Hepatic stellate cell (primary cell): ENCODE data around the gene PDCL3.

Experiments
- DNase-seq: peaks from one replicate; pipeline ENCODE4 v3.0.0; 2011; ENCODE audit warnings: low spot score

The PDCL3 gene

DNA sequence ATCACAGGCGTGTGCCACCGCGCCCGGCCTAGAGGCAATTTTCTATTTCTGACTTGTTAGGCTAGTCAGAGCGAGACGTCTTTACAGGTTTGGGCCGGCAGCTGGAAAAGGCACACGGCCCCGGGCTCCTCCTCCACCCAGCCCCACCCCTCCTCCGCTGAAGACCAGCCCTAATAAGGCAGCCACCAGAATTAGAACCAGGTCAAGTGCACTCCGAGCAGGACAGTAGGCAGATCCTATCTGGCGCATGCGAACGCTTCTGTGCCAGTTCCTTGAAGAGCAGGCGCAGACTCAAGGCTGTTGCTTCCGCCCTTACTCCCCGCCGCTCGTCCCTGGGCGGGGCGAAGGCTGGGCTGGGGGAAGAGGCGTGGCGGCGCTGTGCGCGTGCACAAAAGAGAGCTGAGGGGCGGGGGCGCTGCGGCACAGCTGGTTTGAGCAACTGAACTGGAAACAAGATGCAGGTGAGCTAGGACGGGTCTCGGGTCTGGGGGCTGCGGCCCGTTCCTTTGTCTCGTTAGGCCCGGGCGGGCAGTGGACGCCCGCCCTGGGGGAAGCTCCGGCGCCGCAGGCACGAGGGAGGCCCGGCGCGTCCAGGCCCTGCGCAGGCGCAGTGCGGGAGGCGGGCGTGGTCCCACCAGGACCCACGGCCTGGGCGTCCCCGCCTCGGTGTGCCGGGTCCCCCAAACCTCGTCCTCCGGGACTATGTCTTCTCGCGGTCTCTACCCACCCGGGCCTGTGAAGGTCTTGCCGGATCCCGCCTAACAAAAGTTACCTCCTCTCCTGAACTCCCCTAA lies at the start of gene PDCL3:
Gene PDCL3, plus strand, starts transcription at position 381 of the 794 bp plus-strand sequence. Its CDS starts 75 bp downstream, at position 456.
- peak; percentile 96 for DNase-seq

DNA sequence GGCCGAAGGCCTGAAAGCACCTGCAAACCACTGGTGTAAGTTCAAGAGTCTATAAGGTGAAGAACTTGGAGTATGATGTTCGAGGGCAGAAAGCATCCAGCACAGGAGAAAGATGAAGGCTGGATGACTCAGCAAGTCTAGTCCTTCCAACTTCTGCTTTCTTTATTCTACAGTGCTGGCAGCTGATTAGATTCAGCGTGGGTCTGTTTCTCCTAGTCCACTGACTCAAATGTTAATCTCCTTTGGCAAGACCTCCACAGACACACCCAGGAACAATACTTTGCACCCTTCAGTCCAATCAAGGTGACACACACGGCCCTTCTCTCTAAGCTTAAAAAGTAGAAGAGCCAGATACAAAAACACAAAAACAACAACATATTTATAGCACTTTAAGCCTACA lies 49.1 kb upstream of the PDCL3 start:
- DNase-seq, result no peak

DNA sequence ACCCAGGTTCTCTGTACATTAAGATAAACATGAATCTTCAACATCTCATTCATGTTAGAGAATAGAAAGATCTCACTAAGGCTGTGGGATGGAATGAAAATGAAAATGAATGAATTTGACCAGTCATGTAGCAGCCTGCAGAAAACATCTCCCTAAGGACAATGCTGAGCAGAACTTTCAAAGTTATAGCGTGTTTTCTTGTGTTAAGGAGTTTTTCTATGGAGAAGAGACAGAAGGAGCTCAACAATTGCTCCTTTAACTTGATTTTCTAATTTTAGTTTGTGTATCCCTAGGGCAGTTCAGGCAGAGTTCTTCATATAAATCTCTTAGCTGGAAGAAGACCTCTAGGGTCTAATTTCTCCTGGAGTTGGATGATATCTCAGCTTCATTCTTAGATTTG lies 45.2 kb upstream of the PDCL3 start:
- DNase-seq, result no peak

DNA sequence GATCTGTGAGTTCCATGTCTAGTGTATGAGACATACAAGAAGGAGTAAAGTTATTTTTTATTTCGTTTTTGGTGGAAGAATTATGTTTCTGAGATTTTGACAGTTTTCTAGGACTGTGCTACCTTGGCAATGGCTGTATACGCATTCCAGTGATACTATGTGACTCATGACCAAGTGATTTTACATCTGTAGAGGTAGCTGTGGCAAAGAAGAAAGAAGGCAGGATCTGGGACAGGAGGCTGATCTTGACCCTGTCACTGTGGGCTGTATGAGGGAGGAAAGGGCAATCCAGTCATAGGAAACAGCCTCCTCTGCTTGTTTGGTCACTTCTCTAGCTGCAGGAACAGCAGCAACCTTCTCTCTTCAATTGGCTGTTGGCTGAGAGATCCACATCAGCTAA lies 44.0 kb upstream of the PDCL3 start:
- DNase-seq, result no peak

DNA sequence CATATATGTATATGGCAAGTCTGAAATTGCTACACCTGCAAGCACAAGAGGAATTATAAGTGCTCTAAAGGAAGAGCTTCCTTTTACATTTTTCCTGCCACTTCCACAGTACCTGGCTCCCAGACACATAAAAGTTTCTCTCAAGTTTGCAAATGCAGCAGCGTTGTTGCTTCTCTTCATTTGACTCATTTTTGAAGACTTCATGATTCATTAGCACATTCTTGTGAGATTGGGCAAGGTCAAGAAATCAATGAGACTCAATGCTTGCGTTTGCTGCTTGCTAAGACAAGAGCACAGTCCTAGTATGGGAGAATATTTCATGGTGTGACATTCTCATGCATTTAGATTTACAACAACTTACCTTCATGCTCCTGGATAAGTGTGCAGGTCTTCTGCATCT lies 42.6 kb upstream of the PDCL3 start:
- no peak for DNase-seq

DNA sequence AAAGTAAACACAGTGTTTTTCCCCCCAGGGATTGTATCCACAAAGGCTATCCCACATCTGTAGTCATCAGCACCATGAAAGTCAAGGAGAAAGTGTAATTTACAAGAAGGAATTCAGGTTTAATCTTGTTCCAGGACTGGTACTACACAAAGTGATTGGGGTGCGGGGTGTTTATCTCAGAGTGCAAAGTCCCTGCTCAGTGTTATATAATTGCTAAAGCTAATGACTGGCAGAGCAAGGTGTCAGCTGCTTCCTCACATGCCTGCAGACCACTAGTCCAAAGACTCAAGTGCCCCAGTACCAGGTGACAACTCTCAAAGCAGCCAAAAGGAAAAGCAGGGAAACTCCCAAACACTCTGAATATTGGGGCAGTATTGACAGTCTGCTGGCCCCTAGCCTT lies 40.4 kb upstream of the PDCL3 start:
- DNase-seq, result no peak

DNA sequence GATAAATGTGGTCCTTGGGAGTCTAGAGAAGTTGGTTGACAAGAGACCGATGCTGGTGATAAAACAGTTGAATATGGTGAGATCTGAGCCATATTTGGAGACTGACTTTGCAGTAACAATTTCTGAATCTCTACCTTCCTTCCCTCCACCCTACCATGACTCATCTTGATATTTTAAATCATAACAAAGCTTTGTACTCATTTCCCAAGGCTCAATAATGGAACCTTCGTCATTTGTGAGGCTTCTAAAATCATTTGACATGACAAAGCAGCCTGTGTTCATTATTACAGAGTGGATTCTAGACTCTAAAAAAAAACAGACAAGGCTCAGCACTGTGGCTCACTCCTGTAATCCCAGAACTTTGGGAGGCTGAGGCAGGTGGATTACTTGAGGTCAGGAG lies 38.5 kb upstream of the PDCL3 start:
- no peak for DNase-seq

DNA sequence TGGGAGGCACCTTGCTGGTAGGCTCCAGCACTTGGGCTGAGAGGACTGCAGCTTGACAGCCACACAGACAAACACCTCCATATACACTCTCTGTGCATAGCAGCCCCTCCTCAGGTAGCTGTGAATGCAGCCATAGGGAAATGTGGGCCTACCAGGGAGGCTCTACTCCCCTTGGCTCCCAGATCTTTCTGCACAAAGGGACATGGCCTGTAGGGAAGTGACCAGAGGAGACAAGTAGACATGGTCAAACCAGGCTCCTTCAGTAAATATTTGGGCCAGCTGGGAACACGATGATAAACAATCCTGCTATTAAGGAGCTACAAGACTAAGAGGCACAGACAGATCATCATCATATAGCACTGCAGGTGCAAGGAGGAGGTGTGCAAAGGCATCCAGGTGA lies 35.9 kb upstream of the PDCL3 start:
- DNase-seq, result no peak

DNA sequence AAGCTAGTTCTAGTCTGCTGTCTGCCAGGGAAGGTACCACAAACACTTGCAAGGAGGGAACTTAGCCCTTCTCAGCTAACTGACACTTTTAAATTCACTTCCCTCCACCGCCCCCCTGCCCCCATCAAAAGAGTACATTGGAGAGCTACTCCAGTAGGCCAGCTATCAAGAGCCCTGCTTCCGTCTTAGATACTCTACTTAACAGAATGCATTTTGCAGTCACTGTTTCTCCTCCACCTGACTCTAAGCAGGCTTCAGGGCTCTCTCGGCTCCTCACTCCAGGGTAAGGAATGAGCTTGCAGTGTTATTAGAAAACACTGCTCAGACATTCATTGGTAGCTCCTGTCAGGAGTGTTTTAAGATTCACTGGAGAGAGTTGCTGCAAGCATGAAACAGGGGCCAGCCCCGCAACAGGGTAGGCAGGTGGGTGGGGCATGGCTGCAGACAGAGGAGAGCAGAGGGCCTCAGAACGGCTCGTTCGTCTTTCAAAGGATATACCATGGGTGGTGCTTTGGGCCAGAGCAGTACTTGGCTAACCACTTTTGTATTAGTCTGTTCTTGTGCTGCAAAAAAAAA lies 35.3 kb upstream of the PDCL3 start:
- DNase-seq, result no peak

DNA sequence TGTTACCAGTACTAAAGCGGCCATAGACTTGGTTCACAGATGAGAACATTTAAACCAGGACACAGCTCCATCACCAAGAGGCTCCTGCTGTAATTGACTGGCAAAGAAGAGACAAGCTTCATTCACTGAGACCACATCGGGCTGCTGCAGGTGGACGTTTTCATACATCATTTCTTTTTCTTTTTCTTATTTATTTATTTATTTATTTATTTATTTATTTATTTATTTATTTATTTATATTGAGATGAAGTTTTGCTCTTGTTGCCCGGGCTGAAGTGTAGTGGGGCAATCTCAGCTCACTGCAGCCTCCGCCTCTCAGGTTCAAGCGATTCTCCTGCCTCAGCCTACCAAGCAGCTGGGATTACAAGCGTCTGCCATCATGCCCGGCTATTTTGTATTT lies 33.6 kb upstream of the PDCL3 start:
- DNase-seq, result no peak

DNA sequence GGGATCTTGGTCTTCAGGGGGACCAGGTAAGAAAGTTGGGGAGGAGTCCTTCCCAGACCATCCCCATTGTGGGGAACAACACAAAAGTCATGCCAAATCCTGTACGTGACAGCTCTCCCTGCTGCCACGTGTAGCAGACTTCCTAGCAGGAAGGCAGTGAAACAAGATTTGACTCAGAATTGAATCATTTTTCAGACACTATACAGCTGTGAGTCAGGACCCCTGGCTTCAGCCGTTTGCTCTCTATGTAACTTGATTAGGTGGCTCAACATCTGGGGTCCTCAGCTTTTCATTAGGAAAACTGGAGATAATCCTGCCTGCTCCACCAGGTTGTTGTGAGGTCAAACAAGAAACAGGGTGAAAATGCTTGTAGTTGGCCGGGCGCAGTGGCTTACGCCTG lies 32.9 kb upstream of the PDCL3 start:
- no peak for DNase-seq

DNA sequence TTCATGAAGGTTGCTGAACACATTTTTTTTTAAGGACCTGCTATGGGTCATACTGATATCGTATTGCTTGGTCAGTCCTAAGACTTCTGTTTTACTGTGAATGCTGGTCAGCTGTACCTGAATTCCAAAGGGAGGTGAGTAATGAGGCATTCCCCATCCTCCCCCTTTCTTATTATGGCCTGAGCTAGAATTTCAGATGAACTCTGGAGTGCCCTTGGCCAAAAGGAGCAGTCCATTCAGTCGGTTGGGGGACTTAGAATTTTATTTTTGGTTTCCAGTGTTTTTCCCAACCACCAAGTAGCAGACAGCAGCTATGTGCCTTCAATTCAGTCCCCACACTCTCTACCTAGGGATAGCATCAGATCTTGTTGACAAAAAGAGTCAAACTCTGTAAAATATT lies 26.9 kb upstream of the PDCL3 start:
- no peak for DNase-seq

DNA sequence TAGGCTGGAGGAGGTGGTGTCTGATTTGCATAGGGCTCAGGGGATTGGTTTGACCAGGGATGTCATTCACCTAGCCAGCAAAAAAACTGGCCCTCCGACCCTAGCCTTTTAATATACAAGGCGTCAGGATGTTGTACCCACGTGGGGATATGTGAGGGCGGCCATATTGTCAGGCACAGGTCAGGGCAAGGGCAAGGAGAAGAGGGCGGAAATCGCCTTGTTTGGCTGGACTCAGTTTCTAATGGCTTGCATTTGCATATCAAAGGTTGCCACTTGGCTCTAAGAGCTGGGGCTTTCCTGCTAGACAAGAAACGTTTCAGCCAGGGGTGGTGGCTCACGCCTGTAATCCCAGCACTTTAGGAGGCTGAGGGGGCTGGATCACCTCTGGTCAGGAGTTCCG lies 24.9 kb upstream of the PDCL3 start:
- no peak for DNase-seq

DNA sequence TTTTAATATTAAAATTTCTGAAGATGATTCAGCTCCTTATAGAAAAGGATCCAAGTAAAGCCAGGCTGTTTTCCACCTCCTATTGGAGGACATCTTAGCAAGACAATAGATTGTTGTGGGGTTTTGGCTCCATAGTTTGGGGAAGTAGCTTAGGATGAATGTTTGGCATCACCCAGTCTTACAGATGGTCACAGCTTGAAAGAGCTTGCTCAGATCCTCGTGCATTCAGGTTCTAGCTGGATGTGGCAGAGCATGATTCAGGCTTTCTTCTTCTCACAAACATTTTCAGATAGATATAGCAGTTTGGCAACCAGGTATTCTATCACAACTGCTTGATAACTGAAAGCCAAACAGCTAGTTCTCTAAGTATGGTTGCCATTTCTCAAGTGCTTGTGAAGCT lies 23.6 kb upstream of the PDCL3 start:
- DNase-seq, result no peak

DNA sequence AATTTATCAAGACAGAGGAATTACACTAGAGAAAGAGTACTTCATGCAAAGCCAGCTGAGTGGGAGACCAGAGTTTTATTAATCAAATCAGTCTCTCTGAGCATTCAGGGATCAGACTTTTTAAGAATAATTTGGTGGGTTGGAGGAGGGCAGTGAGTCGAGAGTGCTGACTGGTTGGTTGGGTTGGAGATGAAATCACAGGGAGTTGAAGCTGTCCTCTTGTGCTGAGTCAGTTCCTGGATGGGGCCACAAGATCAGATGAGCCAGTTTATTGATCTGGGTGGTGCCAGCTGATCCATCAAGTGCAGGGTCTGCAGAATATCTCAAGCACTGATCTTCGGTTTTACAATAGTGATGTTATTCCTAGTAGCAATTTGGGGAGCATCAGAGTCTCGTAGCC lies 21.4 kb upstream of the PDCL3 start:
- no peak for DNase-seq

DNA sequence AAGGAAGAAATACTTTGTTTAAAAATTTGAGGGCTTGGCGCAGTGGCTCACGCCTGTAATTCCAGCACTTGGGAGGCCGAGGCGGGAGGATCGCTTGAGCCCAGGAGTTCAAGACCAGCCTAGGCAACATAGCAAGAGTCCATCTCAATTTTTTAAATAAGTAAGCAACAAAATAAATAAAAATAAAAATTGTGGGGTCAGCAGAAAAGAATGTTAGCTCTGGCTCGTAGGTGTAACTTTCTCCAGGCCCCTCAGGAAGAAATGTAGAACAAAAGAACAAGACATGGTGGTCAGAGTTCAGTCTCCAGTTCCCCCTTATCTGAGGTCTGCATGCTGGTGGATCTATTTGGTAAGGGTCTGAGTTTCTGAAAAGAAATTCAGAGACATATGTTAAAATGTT lies 20.4 kb upstream of the PDCL3 start:
- DNase-seq, result no peak

DNA sequence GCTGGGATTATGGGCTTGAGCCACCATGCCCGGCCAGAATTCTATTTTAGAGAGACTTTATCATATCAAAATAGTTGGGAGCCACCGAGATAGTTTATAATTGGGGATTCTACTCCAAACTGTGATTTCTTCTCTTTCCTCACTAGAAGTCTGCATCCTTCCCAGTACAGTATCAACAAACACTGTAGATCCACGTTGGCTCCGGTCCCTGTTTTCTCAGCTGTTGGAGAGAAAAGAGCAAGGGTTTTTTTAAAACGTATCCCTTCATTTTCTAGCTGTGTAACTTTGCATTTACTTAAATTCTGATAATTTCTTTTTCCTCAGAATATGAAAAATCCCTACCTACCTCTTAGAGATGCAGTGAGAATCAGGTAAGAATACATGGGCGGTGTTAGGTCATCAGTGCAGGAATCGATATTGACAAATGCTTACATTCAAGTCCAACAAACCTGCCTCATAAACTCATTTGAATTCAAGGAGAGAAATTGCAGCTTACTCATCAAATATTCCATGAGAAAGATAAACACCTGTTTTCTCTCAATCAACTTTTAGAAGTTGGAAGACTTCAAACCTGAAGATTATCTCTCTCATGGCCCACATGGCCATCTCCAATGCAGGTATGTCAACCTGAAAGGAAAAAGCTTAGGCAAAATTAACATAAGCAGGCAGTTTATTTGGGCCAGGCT lies 17.7 kb upstream of the PDCL3 start:
- DNase-seq, result no peak

DNA sequence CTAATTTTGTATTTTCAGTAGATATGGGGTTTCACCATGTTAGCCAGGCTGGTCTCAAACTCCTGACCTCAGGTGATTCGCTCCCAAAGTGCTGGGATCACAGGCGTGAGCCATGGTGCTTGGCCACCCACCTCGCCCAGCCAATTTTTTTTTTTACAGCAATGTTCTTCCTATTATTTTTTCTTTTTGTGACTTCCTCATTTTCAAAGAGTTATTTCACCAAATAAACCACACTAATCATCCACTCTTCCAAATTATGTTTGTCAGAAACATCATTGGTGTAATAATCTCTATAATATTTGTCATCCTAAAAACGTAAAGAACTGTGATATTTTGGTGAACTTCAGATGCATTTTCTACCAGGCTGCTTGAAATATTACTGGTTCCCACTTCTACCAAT lies 16.3 kb upstream of the PDCL3 start:
- no peak for DNase-seq

DNA sequence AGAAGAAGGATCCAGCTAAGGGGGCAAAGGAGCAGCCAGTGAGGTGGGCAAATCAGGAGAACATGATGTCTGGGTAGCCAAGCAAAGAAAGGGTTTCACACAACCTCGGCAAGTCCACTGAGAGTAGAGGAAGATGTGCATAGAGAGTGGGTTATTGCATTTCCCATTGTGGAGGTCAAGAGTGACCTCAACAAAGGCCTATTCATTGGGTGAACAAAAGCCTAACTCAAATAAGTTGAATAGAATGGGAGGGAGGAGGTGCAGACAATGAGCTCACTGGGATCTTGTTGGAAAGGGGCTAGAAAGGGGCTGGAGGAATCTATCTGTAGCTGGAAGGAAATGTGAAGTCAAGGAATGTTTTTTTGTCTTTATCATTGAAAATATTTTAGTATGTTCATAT lies 14.0 kb upstream of the PDCL3 start:
- no peak for DNase-seq

DNA sequence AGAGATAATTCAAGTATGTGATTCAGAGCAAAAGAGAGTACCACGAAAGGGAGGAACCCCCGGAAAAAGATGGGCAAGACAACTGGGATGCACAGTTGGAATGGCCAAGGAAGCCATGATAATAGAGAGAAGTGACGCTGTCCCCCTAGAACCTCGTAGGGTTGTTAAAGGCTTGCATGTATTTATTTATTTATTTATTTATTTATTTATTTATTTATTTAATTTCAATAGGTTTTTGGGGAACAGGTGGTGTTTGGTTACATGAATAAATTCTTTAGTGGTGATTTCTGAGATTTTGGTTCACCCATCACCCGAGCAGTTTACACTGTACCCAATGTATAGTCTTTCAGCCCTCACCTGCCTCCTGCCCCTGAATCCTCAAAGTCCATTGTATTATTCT lies 11.5 kb upstream of the PDCL3 start:
- no peak for DNase-seq

DNA sequence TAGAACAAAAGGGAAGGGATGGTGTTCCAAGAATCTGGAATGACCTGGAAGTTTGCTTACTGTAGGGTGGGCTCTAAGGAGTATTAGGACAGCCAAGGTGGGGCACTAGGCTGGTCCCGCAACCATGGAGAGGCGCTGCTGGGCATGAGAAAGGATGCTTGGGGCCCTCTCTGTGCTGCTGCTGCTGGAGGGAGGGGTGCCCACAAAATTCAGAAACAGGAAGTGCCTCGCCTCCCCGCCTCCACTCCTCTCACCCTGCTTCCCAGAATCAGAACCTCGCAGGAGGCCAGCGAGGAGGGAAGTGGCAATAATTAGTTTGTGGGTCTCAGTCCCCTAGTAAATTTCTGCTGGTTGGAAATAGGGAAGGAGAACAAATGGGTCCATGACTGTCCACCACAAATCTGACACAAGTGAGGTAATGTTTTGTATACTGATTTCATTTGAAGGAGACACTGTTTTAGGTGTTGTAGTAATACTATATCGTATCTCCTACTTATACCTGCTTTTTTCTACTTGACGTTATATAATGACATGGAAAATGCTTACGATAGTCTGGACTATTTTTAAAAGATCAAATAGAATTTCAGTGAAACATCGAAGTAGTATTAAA lies 7.9 kb upstream of the PDCL3 start:
- no peak for DNase-seq

DNA sequence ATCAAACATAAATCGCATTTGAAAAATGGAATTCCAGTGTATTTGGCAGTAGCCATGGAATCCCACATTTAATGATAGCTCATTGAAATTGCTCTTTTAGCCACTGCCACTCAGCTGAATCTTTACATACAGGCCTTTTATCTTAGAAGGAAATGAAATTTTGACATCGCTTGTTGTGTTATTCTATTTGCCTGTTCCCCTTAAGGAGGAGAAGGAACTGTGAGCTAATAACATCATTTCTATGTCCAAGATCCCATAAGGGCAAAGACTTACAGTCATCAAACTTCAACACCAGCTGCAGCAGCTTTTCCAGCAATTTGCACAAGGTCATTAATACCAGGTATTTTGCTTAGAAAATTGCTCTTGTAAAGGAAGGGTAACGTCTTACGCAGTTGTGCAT lies 6.0 kb upstream of the PDCL3 start:
- no peak for DNase-seq

DNA sequence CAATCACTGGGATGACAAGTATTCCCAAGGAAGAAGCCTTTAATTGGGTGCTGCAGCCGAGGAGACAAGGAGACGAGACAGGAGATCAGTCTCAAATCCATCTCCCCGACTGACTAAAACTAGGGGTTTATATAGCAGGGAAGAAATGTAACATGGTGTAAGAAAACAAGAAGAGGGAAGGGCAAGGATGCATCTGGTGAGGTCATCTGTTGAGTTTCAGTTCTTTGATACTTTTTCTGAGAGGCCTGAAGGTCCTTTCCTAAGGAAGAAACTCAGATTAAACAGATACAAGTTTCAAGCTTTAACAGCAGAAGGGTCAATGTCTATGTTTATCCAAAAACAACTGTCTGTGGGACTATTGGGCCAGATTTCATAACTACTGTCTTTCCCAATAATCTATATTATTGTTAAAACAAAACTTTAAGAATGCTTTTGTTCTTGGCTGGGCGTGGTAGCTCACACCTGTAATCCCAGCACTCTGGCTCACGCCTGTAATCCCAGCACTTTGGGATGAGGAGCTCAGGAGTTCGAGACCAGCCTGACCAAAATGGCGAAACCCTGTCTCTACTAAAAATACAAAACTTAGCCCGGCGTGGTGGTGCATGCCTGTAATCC lies 2.5 kb upstream of the PDCL3 start:
- no peak for DNase-seq
